Osteocyte (in vitro differentiated cells): Measurements from ENCODE around the gene PLCB1. TPM values are rescaled to one million over a fixed set of nuclear protein-coding genes. Genes with fewer than 3 reads are reported as not detected.

Experiments
- DNase-seq: peaks from one replicate; pipeline ENCODE4 v3.0.0; 2021; ENCODE audit warnings: mixed read lengths; ENCODE audit not compliant: unreplicated experiment; ENCODE audit errors: extremely low spot score
- H3K27ac Mint-ChIP-seq: one replicate; pipeline ENCODE4 v1.8.0; 2021; ENCODE audit warnings: mild to moderate bottlenecking, mixed read lengths; ENCODE audit not compliant: unreplicated experiment
- H3K27me3 Mint-ChIP-seq: one replicate; pipeline ENCODE4 v1.8.0; 2021; ENCODE audit warnings: mixed read lengths; ENCODE audit not compliant: unreplicated experiment
- H3K36me3 Mint-ChIP-seq: one replicate; pipeline ENCODE4 v1.8.0; 2021; ENCODE audit warnings: mixed read lengths; ENCODE audit not compliant: unreplicated experiment
- H3K4me1 Mint-ChIP-seq: one replicate; pipeline ENCODE4 v1.8.0; 2021; ENCODE audit warnings: mixed read lengths; ENCODE audit not compliant: unreplicated experiment
- H3K4me3 Mint-ChIP-seq: one replicate; pipeline ENCODE4 v1.8.0; 2021; ENCODE audit warnings: mild to moderate bottlenecking, moderate library complexity, mixed read lengths; ENCODE audit not compliant: unreplicated experiment
- H3K9me3 Mint-ChIP-seq: one replicate; pipeline ENCODE4 v1.8.0; 2021; ENCODE audit warnings: mixed read lengths; ENCODE audit not compliant: unreplicated experiment
- CTCF ChIP-seq: fragments of 200-600 bp; sonication (generic); IDR thresholded peaks from 2 replicates; pipeline ENCODE4 v1.5.0; 2021; ENCODE audit warnings: antibody characterized with exemption, mild to moderate bottlenecking, moderate library complexity
- total RNA-seq: library from RNA; stranded (reverse); gene quantifications from 2 replicates; pipeline ENCODE4 v1.2.1, GENCODE V29; 2021

The PLCB1 gene
- total RNA-seq, 1 donor from 2014 or later = 33.3 TPM

DNA sequence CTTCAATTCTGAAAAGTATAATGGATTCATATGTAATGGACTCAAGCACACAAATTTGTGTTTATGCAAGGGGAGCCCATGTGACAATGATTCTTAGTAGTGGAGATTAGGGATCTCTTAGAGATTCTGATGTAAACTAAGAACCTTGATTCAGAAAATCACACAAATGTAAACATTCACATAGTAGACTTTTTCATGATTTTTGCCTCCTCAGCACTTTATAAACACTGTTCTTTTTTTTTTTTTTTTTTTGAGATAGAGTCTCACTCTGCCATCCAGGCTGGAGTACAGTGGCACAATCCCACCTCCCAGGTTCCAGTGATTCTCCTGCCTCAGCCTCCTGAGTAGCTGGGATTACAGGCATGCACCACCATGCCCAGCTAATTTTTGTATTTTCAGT lies 766.8 kb downstream of the PLCB1 start:
- no peak for DNase-seq
- Mint-ChIP-seq H3K27ac (no peak overlapping the region), H3K27me3 (no peaks in the 10 kb centered on the region), H3K4me3 (no peak overlapping the region), H3K9me3 (peaks cover 27% of the 10 kb centered on the region), H3K4me1 (no peaks in the 10 kb centered on the region), H3K36me3 (no peaks in the 10 kb centered on the region)
- no peak for TF ChIP-seq CTCF

DNA sequence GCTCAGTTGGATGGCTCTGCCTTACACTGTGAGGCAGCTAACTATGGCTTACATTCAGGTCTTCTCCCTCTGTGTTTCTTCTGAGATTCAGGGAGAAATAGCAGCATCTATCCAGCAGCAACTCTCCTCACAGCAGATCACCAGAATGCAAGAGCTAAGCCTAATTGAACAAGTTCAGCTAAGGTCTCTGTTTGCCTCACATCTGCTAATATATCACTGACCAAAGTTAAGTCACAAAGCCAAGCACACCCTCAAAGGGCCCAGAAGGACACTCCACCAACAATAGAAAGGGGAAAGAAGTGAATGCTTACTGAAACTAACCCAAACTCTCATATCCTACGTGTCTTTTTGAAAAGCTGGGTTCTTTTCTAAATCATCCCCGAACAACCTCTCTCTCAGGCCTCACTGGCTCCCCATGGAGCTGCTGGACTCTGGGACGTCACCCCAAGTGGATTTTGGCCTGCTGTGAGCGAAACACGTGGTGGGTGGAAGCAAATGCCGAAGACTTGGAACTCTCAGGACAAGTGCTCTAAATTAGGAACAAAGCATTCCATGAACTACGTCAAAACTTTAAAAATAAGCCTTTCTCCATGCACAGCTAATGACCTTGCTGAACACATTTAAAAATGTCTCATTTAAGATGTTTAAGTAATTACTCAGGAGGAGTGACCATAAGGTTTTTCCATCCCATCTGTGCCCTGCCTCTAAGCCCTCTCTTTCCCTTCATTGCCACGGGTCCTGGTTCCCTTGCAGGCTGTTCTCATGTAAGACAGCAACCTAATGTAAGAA lies 769.4 kb downstream of the PLCB1 start:
- no peak for TF ChIP-seq CTCF
- no peak overlapping the region for H3K4me3 Mint-ChIP-seq
- no peak for DNase-seq
- H3K27me3 Mint-ChIP-seq = no peaks in the 10 kb centered on the region
- H3K9me3 Mint-ChIP-seq = peaks cover 8% of the 10 kb centered on the region
- no peak overlapping the region for H3K27ac Mint-ChIP-seq
- no peaks in the 10 kb centered on the region for H3K36me3 Mint-ChIP-seq
- no peaks in the 10 kb centered on the region for H3K4me1 Mint-ChIP-seq

DNA sequence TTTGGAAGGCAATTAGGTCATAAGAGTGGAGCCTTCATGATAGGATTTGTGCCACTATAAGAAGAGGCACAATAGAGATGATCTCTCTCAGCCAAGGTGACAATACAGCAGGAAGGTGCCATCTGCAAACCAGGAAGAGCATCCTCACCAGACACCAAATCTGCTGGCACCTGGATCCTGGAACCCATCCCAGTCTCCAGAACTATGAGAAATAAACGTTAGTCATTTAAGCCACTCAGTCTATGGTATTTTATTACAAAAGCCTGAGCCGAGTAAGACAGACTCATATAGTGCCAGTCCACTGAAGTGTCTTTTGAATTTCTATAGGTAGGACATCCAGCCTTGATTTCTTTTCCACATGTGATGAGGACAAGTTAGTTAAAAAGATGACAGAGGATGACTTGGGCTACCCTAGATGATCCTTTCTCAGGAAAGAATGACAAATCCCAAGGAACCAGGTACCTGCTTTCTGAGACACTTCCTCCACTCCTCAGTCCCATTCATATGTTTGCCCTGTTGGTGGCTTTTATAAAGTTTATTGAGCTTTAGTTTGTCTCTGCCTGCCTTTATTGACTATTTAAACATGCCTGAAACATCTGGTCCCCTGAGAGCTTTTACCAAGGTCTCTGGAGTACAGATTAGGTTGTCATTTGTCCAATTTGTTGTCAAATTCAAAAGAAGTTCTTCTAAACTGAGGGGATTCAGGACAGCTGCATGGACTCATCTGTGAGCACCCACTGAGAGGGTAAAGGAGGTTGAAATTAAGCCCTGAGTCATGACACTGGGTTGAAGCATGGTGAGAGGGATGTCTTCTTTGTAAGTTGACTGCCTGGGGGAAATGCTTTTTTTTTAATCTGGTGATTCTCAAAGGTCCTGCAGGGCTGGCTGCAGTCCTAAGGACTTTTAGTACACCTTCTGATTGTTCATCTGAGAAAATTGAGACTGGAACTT lies 771.9 kb downstream of the PLCB1 start:
- Mint-ChIP-seq H3K36me3 (no peaks in the 10 kb centered on the region), H3K27ac (no peak overlapping the region), H3K4me1 (no peaks in the 10 kb centered on the region), H3K4me3 (no peak overlapping the region), H3K27me3 (no peaks in the 10 kb centered on the region), H3K9me3 (no peaks in the 10 kb centered on the region)
- DNase-seq = no peak
- no peak for TF ChIP-seq CTCF

GRCh38 chr20:8909596-8909995 lies 777.5 kb downstream of the PLCB1 start:
- Mint-ChIP-seq H3K36me3 (no peaks in the 10 kb centered on the region), H3K27ac (no peak overlapping the region), H3K4me1 (no peaks in the 10 kb centered on the region), H3K4me3 (no peak overlapping the region), H3K9me3 (no peaks in the 10 kb centered on the region), H3K27me3 (no peaks in the 10 kb centered on the region)
- no peak for TF ChIP-seq CTCF
- no peak for DNase-seq

- DNase-seq = no peak
- H3K27me3 Mint-ChIP-seq = no peaks in the 10 kb centered on the region
Observed at GRCh38 chr20:8912096-8912495, 780.0 kb downstream of the PLCB1 start.

More at GRCh38 chr20:8912096-8912495, 780.0 kb downstream of the PLCB1 start:
- no peak overlapping the region for H3K27ac Mint-ChIP-seq
- peaks cover 8% of the 10 kb centered on the region for H3K9me3 Mint-ChIP-seq
- H3K4me1 Mint-ChIP-seq = no peaks in the 10 kb centered on the region
- no peaks in the 10 kb centered on the region for H3K36me3 Mint-ChIP-seq
- TF ChIP-seq CTCF = no peak
- H3K4me3 Mint-ChIP-seq = no peak overlapping the region
